GM19397 (cell line): ENCODE results near the gene FAAP100.

Source experiments
- ATAC-seq: cut with Tn5 transposase; IDR thresholded peaks from one replicate; pipeline ENCODE4 v1.9.1; 2021; ENCODE audit warnings: mild to moderate bottlenecking, moderate library complexity; ENCODE audit not compliant: unreplicated experiment

FAAP100 gene

GRCh38 chr17:81576621-81577277, 24.6 kb upstream of the FAAP100 start:
- ATAC-seq: no peak

- ATAC-seq: no peak
Observed at GRCh38 chr17:81575836-81576235, 23.7 kb upstream of the FAAP100 start.

- no peak for ATAC-seq
Observed at GRCh38 chr17:81574643-81574956, 22.4 kb upstream of the FAAP100 start.

- no peak for ATAC-seq
Observed at GRCh38 chr17:81573794-81574642, 21.9 kb upstream of the FAAP100 start.

- no peak for ATAC-seq
Observed at GRCh38 chr17:81572563-81573168, 20.5 kb upstream of the FAAP100 start.

DNA sequence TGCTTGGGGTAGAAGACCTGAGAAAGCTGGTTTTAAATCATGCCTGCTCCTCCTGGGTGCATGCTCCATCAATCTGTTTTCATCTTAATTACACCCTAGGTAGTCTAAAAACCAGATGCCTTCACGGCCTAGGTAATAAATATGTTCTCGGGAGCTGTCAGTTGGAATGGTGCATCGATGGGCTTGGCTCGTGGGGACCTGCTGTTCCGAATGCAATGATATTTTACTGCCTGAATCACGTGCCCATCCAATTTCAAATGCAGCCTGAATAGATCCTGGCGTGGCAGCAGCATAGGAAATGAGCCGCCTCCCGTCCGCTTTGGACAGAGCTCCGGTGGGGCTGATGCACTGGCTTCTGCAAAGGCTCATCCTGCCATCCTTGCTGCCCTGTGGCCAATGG, 18.8 kb upstream of the FAAP100 start:
- no peak for ATAC-seq

GRCh38 chr17:81569986-81570514, 17.9 kb upstream of the FAAP100 start:
- ATAC-seq: no peak

- no peak for ATAC-seq
Observed at GRCh38 chr17:81568416-81568815, 16.3 kb upstream of the FAAP100 start.

GRCh38 chr17:81567191-81567590, 15.0 kb upstream of the FAAP100 start:
- no peak for ATAC-seq

GRCh38 chr17:81566461-81567126, 14.4 kb upstream of the FAAP100 start:
- no peak for ATAC-seq

GRCh38 chr17:81565231-81565630, 13.1 kb upstream of the FAAP100 start:
- no peak for ATAC-seq

GRCh38 chr17:81564778-81565177, 12.6 kb upstream of the FAAP100 start:
- ATAC-seq: no peak

DNA sequence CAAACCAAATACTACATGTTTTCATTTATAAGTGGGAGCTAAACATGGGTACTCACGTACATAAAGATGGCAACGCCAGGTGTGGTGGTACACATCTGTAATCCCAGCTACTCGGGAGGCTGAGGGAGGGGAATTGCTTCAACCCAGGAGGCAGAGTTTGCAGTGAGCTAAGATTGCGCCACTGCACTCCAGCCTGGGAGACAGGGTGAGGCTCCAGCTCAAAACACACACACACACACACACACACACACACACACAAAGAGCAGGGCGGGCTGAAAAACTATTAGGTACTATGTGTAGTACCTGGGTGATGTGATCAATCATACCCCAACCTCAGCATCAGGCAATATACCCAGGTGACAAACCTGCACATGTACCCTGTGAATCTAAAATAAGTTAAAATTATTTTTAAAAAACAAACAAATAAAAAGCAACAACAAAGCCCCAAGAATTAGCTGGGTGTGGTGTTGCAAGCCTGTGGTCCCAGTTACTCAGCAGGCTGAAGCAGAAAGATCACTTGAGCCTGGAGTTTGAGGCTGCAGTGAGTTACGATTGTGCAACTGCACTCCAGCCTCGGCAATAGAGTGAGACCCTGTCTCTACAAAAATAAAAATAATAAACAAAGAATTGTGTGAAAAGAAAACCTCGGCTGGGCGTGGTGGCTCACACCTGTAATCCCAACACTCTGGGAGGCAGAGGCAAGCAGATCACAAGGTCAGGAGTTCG, 11.9 kb upstream of the FAAP100 start:
- no peak for ATAC-seq

- no peak for ATAC-seq
Observed at GRCh38 chr17:81561494-81561885, 9.3 kb upstream of the FAAP100 start.

DNA sequence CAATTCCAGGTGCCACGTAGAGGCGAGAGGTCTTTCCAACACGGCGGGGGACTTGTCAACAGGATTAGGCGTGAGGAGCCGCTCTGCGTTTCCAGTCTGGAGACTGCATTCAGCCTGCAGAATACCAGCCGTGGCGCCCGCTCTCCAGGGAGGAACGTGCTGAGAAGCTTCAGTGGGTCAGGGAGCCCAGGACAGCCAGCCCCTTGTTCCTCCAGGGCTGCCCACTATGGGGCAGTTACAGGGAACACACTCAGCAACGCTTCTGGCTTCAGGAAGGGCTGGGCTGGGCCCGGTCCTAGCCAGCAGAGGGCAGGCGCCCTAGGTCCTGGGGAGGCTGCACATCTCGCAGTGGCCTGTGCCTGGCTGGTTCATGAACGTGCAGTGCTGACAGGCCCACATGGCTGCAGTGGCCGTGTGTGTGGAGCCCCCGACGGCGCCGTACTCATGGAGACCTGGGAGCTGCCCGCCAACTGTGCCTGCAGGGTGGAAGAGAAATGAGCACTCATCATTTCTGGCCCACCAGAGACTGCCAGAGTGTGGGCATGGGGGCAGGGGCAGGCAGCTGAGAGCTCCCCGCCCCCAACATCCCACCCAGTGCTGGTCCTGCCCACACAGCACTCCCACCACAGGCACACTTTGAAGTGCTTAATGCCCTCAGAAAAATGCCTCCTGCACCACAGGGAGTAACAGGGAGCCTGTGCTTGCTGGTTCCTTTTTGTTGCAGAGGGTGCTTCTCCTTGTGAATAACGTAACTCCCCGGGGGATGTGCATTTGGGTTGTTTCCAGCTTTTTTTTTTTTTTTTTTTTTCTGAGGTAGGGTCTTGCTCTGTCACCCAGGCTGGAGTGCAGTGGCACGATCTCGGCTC, 7.0 kb upstream of the FAAP100 start:
- no peak for ATAC-seq

DNA sequence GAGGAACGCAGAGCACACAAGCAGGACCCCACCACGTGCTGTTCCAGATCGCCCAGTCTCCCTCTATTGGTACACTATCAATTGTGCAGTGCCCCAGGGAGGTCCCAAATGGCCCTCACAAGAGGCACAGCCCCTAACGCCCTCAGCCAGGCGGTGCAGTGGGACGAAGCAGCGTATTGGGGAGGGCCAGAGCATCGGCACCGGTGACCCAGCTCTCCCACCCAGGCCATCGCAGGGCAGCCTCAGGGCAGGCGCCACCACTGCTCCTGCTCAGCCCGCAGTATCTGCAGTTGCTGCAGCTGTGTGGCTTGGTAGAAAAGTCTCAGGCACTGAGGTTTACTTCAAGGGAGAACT, 5.9 kb upstream of the FAAP100 start:
- no peak for ATAC-seq

DNA sequence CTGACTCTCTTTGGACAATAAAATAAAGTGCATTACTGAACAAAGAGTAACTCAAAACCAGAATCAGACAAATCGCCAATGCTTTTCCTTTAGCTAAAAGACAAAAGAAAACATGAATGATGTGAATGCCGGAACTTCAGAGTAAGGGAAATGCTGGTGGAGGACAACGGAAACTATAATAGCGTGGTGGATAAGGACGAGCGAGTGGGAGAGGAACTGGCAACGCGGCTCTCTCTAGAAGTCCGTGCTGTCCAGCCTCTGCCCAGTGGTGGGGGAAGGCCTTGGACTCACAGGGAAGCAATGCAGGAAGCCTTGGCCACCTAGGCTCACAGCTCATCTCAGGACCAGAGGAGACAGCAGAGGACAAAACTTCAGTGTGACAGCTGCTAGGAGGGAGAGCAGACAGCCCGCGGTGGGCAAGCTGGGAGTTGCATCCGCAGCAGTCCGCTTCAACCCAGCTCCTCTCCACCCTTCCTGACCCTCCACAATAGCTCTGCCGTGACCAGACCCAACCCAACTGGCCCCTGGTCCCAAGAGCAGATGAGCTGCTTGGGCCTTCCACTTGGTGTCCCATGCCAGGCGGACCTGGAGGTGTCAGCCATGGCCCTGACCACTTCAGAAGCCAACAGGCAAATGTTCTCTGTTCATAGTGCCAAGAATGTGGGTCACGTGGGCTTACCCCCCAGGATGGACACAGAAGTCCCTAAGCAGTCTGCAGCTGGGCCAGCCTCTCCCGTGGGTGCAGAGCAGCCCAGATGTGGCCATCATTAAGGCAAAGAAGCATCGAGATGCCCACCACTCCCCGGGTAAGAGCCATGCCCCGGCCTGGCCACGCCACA, 5.3 kb upstream of the FAAP100 start:
- no peak for ATAC-seq

- ATAC-seq: no peak
Observed at GRCh38 chr17:81556863-81557262, 4.7 kb upstream of the FAAP100 start.

- ATAC-seq: no peak
Observed at GRCh38 chr17:81556175-81556691, 4.1 kb upstream of the FAAP100 start.
